OCI-LY3 (cell line): Measurements from ENCODE around the gene MAML1.

ENCODE experiments used
- H2AFZ ChIP-seq: fragments of 200-600, 300-600 bp; shearing (Covaris generic); 2 replicates; pipeline ENCODE4 v1.6.0; 2014; ENCODE audit warnings: antibody characterized with exemption, low read depth, low read length
- H3K27ac ChIP-seq: fragments of 200-600, 300-600 bp; sonication (generic); 2 replicates; pipeline ENCODE4 v1.5.1; 2014; ENCODE audit warnings: mild to moderate bottlenecking, low read length, moderate library complexity, mixed read lengths
- H3K27me3 ChIP-seq: fragments of 200-600, 300-600 bp; sonication (generic); 2 replicates; pipeline ENCODE4 v1.6.1; 2014; ENCODE audit warnings: low read depth, low read length, mixed read lengths
- H3K36me3 ChIP-seq: fragments of 200-600, 300-600 bp; sonication (generic); replicated peaks from 2 replicates; pipeline ENCODE3; 2014; ENCODE audit warnings: low read depth, low read length, mixed read lengths
- H3K4me1 ChIP-seq: fragments of 300-600, 200-600 bp; sonication (generic); 2 replicates; pipeline ENCODE4 v1.6.1; 2014; ENCODE audit warnings: low read length, mixed read lengths
- H3K4me2 ChIP-seq: fragments of 200-600, 300-600 bp; sonication (generic); 2 replicates; pipeline ENCODE4 v1.6.1; 2014; ENCODE audit warnings: low read length, mixed read lengths
- H3K4me3 ChIP-seq: fragments of 300-600, 200-600 bp; sonication (generic); 2 replicates; pipeline ENCODE4 v1.5.1; 2014; ENCODE audit warnings: antibody characterized with exemption, mild to moderate bottlenecking, low read length, moderate library complexity
- H3K79me2 ChIP-seq: fragments of 300-600, 200-600 bp; shearing (Covaris generic); 2 replicates; pipeline ENCODE4 v1.6.1; 2014; ENCODE audit warnings: mild to moderate bottlenecking, low read length, mixed read lengths
- H3K9ac ChIP-seq: fragments of 300-600, 200-600 bp; shearing (Covaris generic); 2 replicates; pipeline ENCODE4 v1.6.0; 2014; ENCODE audit warnings: mild to moderate bottlenecking, low read length, moderate library complexity
- H3K9me3 ChIP-seq: fragments of 200-600, 300-600 bp; shearing (Covaris generic); 2 replicates; pipeline ENCODE4 v1.6.1; 2014; ENCODE audit warnings: low read length, mixed read lengths; ENCODE audit not compliant: insufficient read depth
- H4K20me1 ChIP-seq: fragments of 200-600, 300-600 bp; sonication (generic); 2 replicates; pipeline ENCODE4 v1.6.1; 2016; ENCODE audit warnings: low read length, mixed read lengths; ENCODE audit not compliant: insufficient read depth
- CTCF ChIP-seq: fragments of 200-600, 300-600 bp; sonication (generic); IDR thresholded peaks from 2 replicates; pipeline ENCODE4 v1.5.1; 2014; ENCODE audit warnings: antibody characterized with exemption, low read length, low read depth
- EZH2phosphoT487 ChIP-seq: fragments of 200-600 bp; shearing (Covaris generic); IDR thresholded peaks from 2 replicates; pipeline ENCODE4 v1.6.1; 2018; ENCODE audit warnings: antibody characterized with exemption, mixed run types, low read depth

Gene MAML1

GRCh38 chr5:179724163-179724562, 8.5 kb upstream of the MAML1 start:
- Histone ChIP-seq H3K79me2 (peaks cover 49% of the 10 kb centered on the region), H3K4me3 (no peak overlapping the region), H4K20me1 (peaks cover 12% of the 10 kb centered on the region), H3K27ac (no peak overlapping the region), H3K4me1 (no peaks in the 10 kb centered on the region), H3K4me2 (no peak overlapping the region), H3K27me3 (no peaks in the 10 kb centered on the region), H3K9ac (no peak overlapping the region), H3K9me3 (no peaks in the 10 kb centered on the region), H3K36me3 (peaks cover 79% of the 10 kb centered on the region), H2AFZ (no peak overlapping the region)
- TF ChIP-seq CTCF, result no peak
- no peak for TF ChIP-seq EZH2phosphoT487

GRCh38 chr5:179727106-179727505, 5.5 kb upstream of the MAML1 start:
- H3K9ac ChIP-seq, result no peak overlapping the region
- H4K20me1 ChIP-seq, result peaks cover 5% of the 10 kb centered on the region
- H3K9me3 ChIP-seq, result no peaks in the 10 kb centered on the region
- no peak for TF ChIP-seq EZH2phosphoT487
- no peak for TF ChIP-seq CTCF
- H3K4me1 ChIP-seq, result peaks cover 17% of the 10 kb centered on the region
- H3K36me3 ChIP-seq, result peaks cover 78% of the 10 kb centered on the region
- H3K27ac ChIP-seq, result no peak overlapping the region
- H3K79me2 ChIP-seq, result peaks cover 34% of the 10 kb centered on the region
- no peaks in the 10 kb centered on the region for H3K27me3 ChIP-seq
- H3K4me2 ChIP-seq, result no peak overlapping the region
- no peak overlapping the region for H3K4me3 ChIP-seq
- no peak overlapping the region for H2AFZ ChIP-seq

- Histone ChIP-seq H3K27ac (no peak overlapping the region), H4K20me1 (peaks cover 10% of the 10 kb centered on the region), H3K36me3 (peaks cover 58% of the 10 kb centered on the region), H3K4me2 (no peak overlapping the region), H3K27me3 (no peaks in the 10 kb centered on the region), H3K9me3 (no peaks in the 10 kb centered on the region), H3K9ac (no peak overlapping the region), H3K79me2 (peaks cover 36% of the 10 kb centered on the region), H2AFZ (no peak overlapping the region), H3K4me1 (peaks cover 25% of the 10 kb centered on the region), H3K4me3 (no peak overlapping the region)
- no peak for TF ChIP-seq EZH2phosphoT487
Measured at GRCh38 chr5:179729303-179729702, 3.3 kb upstream of the MAML1 start.

- no peak for TF ChIP-seq CTCF
- no peaks in the 10 kb centered on the region for H3K27me3 ChIP-seq
- no peaks in the 10 kb centered on the region for H3K9me3 ChIP-seq
- H3K36me3 ChIP-seq, result peaks cover 57% of the 10 kb centered on the region
- no peak overlapping the region for H3K4me2 ChIP-seq
- peaks cover 29% of the 10 kb centered on the region for H3K4me1 ChIP-seq
- no peak overlapping the region for H3K9ac ChIP-seq
- H3K79me2 ChIP-seq, result peaks cover 36% of the 10 kb centered on the region
- no peak overlapping the region for H2AFZ ChIP-seq
- H4K20me1 ChIP-seq, result peaks cover 14% of the 10 kb centered on the region
- H3K27ac ChIP-seq, result no peak overlapping the region
- H3K4me3 ChIP-seq, result no peak overlapping the region
Measured at GRCh38 chr5:179729727-179730126, 2.9 kb upstream of the MAML1 start.

GRCh38 chr5:179730356-179730755, 2.3 kb upstream of the MAML1 start:
- Histone ChIP-seq H3K9ac (no peak overlapping the region), H4K20me1 (peaks cover 15% of the 10 kb centered on the region), H3K36me3 (peaks cover 54% of the 10 kb centered on the region), H3K27me3 (no peaks in the 10 kb centered on the region), H2AFZ (no peak overlapping the region), H3K4me3 (no peak overlapping the region), H3K4me2 (no peak overlapping the region), H3K9me3 (no peaks in the 10 kb centered on the region), H3K79me2 (peaks cover 41% of the 10 kb centered on the region), H3K27ac (0 out of 2 replicates have a peak overlapping the region, but pooled peaks have one; percentile 5), H3K4me1 (peaks cover 29% of the 10 kb centered on the region)
- no peak for TF ChIP-seq CTCF
- TF ChIP-seq EZH2phosphoT487, result no peak
